Endothelial cell of umbilical vein (primary cell): Measurements from ENCODE around the gene CHST7. TPM values are rescaled to one million over a fixed set of nuclear protein-coding genes. Genes with fewer than 3 reads are reported as not detected.

Experiments used
- BruUV-seq: library from RNA; stranded (reverse); fragments of 400-500 nt; replicated peaks from 2 replicates; lab custom pipeline; 2021; lab: Mats Ljungman, UMichigan
- CTCF ChIA-PET: fragments of 300-600, 350-600 bp; sonication (Branson Sonifier 250); formaldehyde crosslinking; loops from one replicate; lab custom pipeline; 2021; ENCODE audit warnings: antibody characterized with exemption, inconsistent platforms; lab: Charles Lee
- POLR2A ChIA-PET: fragments of 300-600, 350-600 bp; sonication (Branson Sonifier 250); formaldehyde crosslinking; loops from one replicate; lab custom pipeline; 2021; ENCODE audit warnings: antibody characterized with exemption, inconsistent platforms; lab: Charles Lee
- DNase-seq: peaks from one replicate; pipeline ENCODE4 v3.0.0-alpha.2; 2011; ENCODE audit warnings: low read depth, low spot score
- FAIRE-seq: peaks from 2 replicates; lab custom pipeline; 2011; peaks lifted over from hg19 to GRCh38; lab: Jason Lieb, UNC
- H2AFZ ChIP-seq: 2 replicates; pipeline ENCODE4 v1.6.0; 2012; ENCODE audit warnings: low read depth, low read length, control low read depth, inconsistent platforms
- H3K27ac ChIP-seq: 2 replicates; pipeline ENCODE4 v1.5.1; 2011; ENCODE audit warnings: low read depth, mild to moderate bottlenecking, control low read depth, low read length, moderate library complexity; ENCODE audit not compliant: insufficient read depth
- H3K27me3 ChIP-seq, 2 experiments: 2 replicates each; pipeline versions ENCODE4 v1.6.0 to v1.6.1; 2011; ENCODE audit warnings: low read length in 2 of 2, mixed read lengths in 1 of 2; ENCODE audit not compliant: control insufficient read depth in 2 of 2, insufficient read depth in 2 of 2
- H3K36me3 ChIP-seq, 2 experiments: 2 replicates in 1 of 2; 3 replicates in 1 of 2; pipeline ENCODE4 v1.5.1; 2011; ENCODE audit warnings: low read length in 2 of 2, mild to moderate bottlenecking in 1 of 2, moderate library complexity in 1 of 2; ENCODE audit not compliant: control insufficient read depth in 2 of 2, insufficient read depth in 2 of 2; ENCODE audit errors: extremely low read depth in 1 of 2
- H3K4me1 ChIP-seq: 3 replicates; pipeline ENCODE4 v1.5.1; 2011; ENCODE audit warnings: mild to moderate bottlenecking, low read length; ENCODE audit not compliant: control insufficient read depth, insufficient read depth; ENCODE audit errors: extremely low read depth
- H3K4me2 ChIP-seq: 2 replicates; pipeline ENCODE4 v1.6.1; 2011; ENCODE audit warnings: low read length, control low read depth, mixed read lengths; ENCODE audit not compliant: insufficient read depth
- H3K4me3 ChIP-seq, 3 experiments: fragments of 200-600 bp in 1 of 3; sonication (generic), shearing (Covaris generic) in 1 of 3; replicated peaks in 1 of 3; 2 replicates each; pipeline ENCODE4 v1.5.1; 2011 to 2016; ENCODE audit warnings: control low read depth in 3 of 3, low read length in 3 of 3, mild to moderate bottlenecking in 2 of 3, inconsistent platforms in 1 of 3, low read depth in 1 of 3, moderate library complexity in 1 of 3; ENCODE audit not compliant: insufficient read depth in 1 of 3
- H3K79me2 ChIP-seq: 2 replicates; pipeline ENCODE4 v1.6.0; 2012; ENCODE audit warnings: low read length, inconsistent platforms; ENCODE audit not compliant: control insufficient read depth, insufficient read depth
- H3K9ac ChIP-seq: replicated peaks from 2 replicates; pipeline ENCODE3; 2011; ENCODE audit warnings: low read length, control low read depth; ENCODE audit not compliant: insufficient read depth; ENCODE audit errors: extremely low read depth
- H3K9me1 ChIP-seq: replicated peaks from 3 replicates; pipeline ENCODE4 v1.6.0; 2011; ENCODE audit warnings: mild to moderate bottlenecking, low read length; ENCODE audit not compliant: control insufficient read depth, insufficient read depth; ENCODE audit errors: extremely low read depth
- H3K9me3 ChIP-seq: replicated peaks from 2 replicates; pipeline ENCODE4 v1.5.1; 2012; ENCODE audit warnings: low read length, inconsistent platforms; ENCODE audit not compliant: control insufficient read depth, insufficient read depth
- H4K20me1 ChIP-seq: replicated peaks from 2 replicates; pipeline ENCODE3; 2011; ENCODE audit warnings: mild to moderate bottlenecking, low read length; ENCODE audit not compliant: control insufficient read depth, insufficient read depth; ENCODE audit errors: extremely low read depth
- EZH2 ChIP-seq: IDR thresholded peaks from 2 replicates; pipeline ENCODE4 v1.6.1; 2012; ENCODE audit warnings: borderline replicate concordance, low read depth, mild to moderate bottlenecking, moderate library complexity, low read length, inconsistent platforms; ENCODE audit not compliant: severe bottlenecking
- FOS ChIP-seq: IDR thresholded peaks from 2 replicates; pipeline ENCODE4 v1.6.1; 2011; ENCODE audit warnings: mild to moderate bottlenecking, low read length, moderate library complexity, borderline replicate concordance; ENCODE audit not compliant: insufficient read depth
- GATA2 ChIP-seq: IDR thresholded peaks from 2 replicates; pipeline ENCODE4 v1.7.0; 2011; ENCODE audit warnings: low read depth, mild to moderate bottlenecking, moderate library complexity, mixed read lengths, low read length; ENCODE audit not compliant: insufficient read length, insufficient read depth
- JUN ChIP-seq: IDR thresholded peaks from 2 replicates; pipeline ENCODE4 v1.6.1; 2011; ENCODE audit warnings: borderline replicate concordance, low read depth; ENCODE audit not compliant: insufficient read length, insufficient read depth
- MYC ChIP-seq: IDR thresholded peaks from one replicate; pipeline ENCODE4 v1.6.1; 2011; ENCODE audit warnings: mild to moderate bottlenecking, low read depth, low read length
- POLR2A ChIP-seq: IDR thresholded peaks from 2 replicates; pipeline ENCODE4 v1.6.1; 2012; ENCODE audit warnings: low read depth, mild to moderate bottlenecking, control low read depth, low read length
- POLR2AphosphoS5 ChIP-seq: IDR thresholded peaks from 2 replicates; pipeline ENCODE4 v1.6.1; 2012; ENCODE audit warnings: low read depth, mild to moderate bottlenecking, control low read depth, low read length, moderate library complexity; ENCODE audit not compliant: insufficient read depth
- dilution Hi-C: fragments of 300-500 bp; cut with MboI; formaldehyde crosslinking; loops from one replicate; pipeline ENCODE4 v1.15.0; 2019; ENCODE audit warnings: low sequenced_read_pairs; ENCODE audit not compliant: extremely low pct_ligation_motif_present
- intact Hi-C: fragments of 100-400 bp; cut with micrococcal nuclease; formaldehyde crosslinking; loops from one replicate; pipeline ENCODE4 v1.10.0; 2022
- polyA plus RNA-seq, 4 experiments: library from polyadenylated mRNA; depleted of rRNA in 3 of 4; stranded (reverse) in 3 of 4; unstranded in 1 of 4; fragments of >200 nt; gene quantifications; 2 replicates each; pipeline versions ENCODE4 v1.2.1 to v1.2.3, GENCODE V29; 2011 to 2012; ENCODE audit warnings: missing spikeins in 1 of 4
- total RNA-seq: library from RNA; stranded (reverse); gene quantifications from 2 replicates; pipeline ENCODE4 v1.2.3, GENCODE V29; 2021
- TF ChIP-seq, protein P1 (sequence below), 2 donors: IDR thresholded peaks; 1 replicate in 1 of 2; 2 replicates in 1 of 2; pipeline ENCODE4 v1.5.1; 2011; ENCODE audit warnings: low read length in 2 of 2, mild to moderate bottlenecking in 2 of 2, moderate library complexity in 2 of 2, control low read depth in 1 of 2, inconsistent platforms in 1 of 2, low read depth in 1 of 2; ENCODE audit not compliant: insufficient read depth in 1 of 2; ENCODE audit errors: extremely low read depth in 1 of 2
- TF ChIP-seq, protein P2 (sequence below): IDR thresholded peaks from 2 replicates; pipeline ENCODE4 v1.6.1; 2011; ENCODE audit not compliant: insufficient read depth, insufficient read length

Gene CHST7
- total and polyA plus RNA-seq, 2 donors (not counting 3 experiments of a cell fraction or from before 2014, with no cell fraction given), result 4.5 to 11.2 TPM

DNA sequence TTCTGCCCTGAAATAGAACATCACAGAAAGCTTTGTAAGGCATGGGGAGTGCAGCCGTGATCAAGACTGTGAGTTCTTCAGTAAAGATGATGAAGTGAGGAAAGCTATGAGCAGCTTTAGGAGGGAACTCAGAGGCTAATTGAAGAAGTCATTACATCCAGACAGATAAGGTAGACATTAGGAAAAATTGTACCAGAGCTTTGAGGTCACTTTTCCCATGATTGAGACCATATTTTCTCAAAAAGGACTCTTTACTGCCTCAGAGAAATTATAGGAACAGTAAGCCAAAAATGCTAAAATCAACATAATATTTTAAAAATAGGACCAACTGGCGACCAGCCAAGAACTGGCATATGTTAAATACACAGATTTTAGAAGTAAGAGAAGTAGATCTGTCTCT lies 11.2 kb downstream of the CHST7 start:
- Histone ChIP-seq H3K36me3 (no peaks in the 10 kb centered on the region), H3K9me1 (no peaks in the 10 kb centered on the region), H2AFZ (no peak overlapping the region), H3K4me1 (peaks cover 45% of the 10 kb centered on the region), H3K4me3 (no peak overlapping the region), H3K27me3 (no peaks in the 10 kb centered on the region), H3K9ac (no peak overlapping the region), H4K20me1 (no peaks in the 10 kb centered on the region), H3K27ac (no peak overlapping the region), H3K4me2 (no peak overlapping the region), H3K79me2 (peaks cover 6% of the 10 kb centered on the region), H3K9me3 (no peaks in the 10 kb centered on the region)
- no TSS peak for BruUV-seq
- POLR2A ChIA-PET, result no interaction called here
- intact Hi-C loops (no loop called here), dilution Hi-C loops (no loop called here)
- TF ChIP-seq EZH2, result no peak
- DNase-seq (no peak), FAIRE-seq (no peak)
- CTCF ChIA-PET, result no interaction called here

DNA sequence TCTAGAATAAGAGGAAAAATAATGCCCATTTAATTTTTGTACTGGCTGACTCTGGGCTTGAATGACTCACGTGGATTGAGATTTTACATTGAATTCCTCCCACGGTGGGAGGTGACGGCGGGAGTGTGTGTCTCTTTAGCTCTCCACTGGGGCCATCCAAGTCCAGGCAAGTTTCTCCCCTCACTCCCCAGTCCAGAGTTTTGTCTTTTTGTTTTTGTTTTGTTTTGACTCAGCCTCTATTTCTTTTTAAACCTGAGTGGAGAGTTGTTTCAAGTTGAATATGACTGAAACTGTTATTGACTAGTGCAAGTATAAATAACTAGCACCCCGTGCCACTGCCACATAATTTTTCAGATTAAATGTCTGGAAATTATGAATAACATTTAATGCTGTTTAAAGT lies 13.6 kb downstream of the CHST7 start:
- H3K4me1 ChIP-seq, result peaks cover 51% of the 10 kb centered on the region
- CTCF ChIA-PET, result interaction anchor here (1.4 to 2.4 kb wide), 4 partner anchors 8 to 55 kb away, joined by 4 to 17 read pairs (median 7); no protein-coding TSS in a partner anchor
- no peaks in the 10 kb centered on the region for H3K9me3 ChIP-seq
- TF ChIP-seq FOS (no peak), JUN (no peak), POLR2AphosphoS5 (no peak), GATA2 (no peak), POLR2A (no peak), EZH2 (no peak), MYC (no peak)
- TF ChIP-seq, protein P1, sequence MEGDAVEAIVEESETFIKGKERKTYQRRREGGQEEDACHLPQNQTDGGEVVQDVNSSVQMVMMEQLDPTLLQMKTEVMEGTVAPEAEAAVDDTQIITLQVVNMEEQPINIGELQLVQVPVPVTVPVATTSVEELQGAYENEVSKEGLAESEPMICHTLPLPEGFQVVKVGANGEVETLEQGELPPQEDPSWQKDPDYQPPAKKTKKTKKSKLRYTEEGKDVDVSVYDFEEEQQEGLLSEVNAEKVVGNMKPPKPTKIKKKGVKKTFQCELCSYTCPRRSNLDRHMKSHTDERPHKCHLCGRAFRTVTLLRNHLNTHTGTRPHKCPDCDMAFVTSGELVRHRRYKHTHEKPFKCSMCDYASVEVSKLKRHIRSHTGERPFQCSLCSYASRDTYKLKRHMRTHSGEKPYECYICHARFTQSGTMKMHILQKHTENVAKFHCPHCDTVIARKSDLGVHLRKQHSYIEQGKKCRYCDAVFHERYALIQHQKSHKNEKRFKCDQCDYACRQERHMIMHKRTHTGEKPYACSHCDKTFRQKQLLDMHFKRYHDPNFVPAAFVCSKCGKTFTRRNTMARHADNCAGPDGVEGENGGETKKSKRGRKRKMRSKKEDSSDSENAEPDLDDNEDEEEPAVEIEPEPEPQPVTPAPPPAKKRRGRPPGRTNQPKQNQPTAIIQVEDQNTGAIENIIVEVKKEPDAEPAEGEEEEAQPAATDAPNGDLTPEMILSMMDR (IDR thresholded peaks at IDR 0.05; ENCODE audit: extremely low read depth in 1 of 2, insufficient read depth in 1 of 2, low read depth in 1 of 2, low read length in 2 of 2), result no peak
- TF ChIP-seq, protein P2, sequence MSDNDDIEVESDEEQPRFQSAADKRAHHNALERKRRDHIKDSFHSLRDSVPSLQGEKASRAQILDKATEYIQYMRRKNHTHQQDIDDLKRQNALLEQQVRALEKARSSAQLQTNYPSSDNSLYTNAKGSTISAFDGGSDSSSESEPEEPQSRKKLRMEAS, result no peak
- peak overlapping the region; percentile 65 for H3K9ac ChIP-seq
- no peaks in the 10 kb centered on the region for H4K20me1 ChIP-seq
- H3K36me3 ChIP-seq, result no peaks in the 10 kb centered on the region
- DNase-seq, result peak; percentile 64
- H3K9me1 ChIP-seq, result no peaks in the 10 kb centered on the region
- no peak for FAIRE-seq
- no TSS peak for BruUV-seq
- intact Hi-C loops (loop anchor here (1.0 kb wide), 1 partner anchor 39 kb away; no protein-coding TSS in a partner anchor), dilution Hi-C loops (no loop called here)
- peak overlapping the region; percentile 93 for H3K27ac ChIP-seq
- no peaks in the 10 kb centered on the region for H3K27me3 ChIP-seq
- no peak overlapping the region for H3K4me3 ChIP-seq
- H3K79me2 ChIP-seq, result peaks cover 8% of the 10 kb centered on the region
- peak overlapping the region; percentile 97 for H3K4me2 ChIP-seq
- POLR2A ChIA-PET, result interaction anchor here (1.2 kb wide), 1 partner anchor 11 kb away, joined by 4 read pairs; no protein-coding TSS in a partner anchor
- no peak overlapping the region for H2AFZ ChIP-seq
